ENCODE results near the gene HTRA3.
A peak's percentile ranks its signal among the peaks of the same experiment; 100 is the strongest.

The HTRA3 gene

DNA sequence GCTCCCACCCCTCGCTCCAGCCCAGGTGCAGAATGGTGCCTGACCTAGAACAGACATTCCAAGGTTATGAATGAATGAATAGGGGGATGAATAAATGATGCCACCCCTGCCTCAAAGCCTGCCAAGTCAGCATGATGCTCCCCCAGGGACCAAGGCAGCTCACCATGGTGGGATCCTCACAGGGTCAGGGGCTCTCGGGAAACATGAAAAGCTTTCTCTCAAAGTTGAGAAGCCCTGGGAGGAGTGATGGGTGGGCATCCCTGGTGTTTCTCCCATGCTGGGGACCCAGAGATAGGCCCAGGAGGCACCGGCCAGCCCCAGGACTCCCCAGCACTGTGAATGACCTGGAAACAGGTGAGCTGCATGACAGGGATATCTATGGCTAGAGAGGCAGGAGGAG, 58.9 kb downstream of the HTRA3 start:
- H3K27me3 Mint-ChIP-seq (ENCODE audit: low read depth) = peaks cover 5% of the 10 kb centered on the region
- no peak overlapping the region for H3K4me3 Mint-ChIP-seq
- no peak for TF ChIP-seq CTCF (IDR thresholded peaks at IDR 0.05; ENCODE audit: unreplicated experiment in 3 of 3)
- no peak overlapping the region for H3K27ac Mint-ChIP-seq
- H3K4me1 Mint-ChIP-seq = peaks cover 10% of the 10 kb centered on the region
- no peaks in the 10 kb centered on the region for H3K36me3 Mint-ChIP-seq (ENCODE audit: low read depth)
- H3K9me3 Mint-ChIP-seq = peaks cover 17% of the 10 kb centered on the region

- TF ChIP-seq CTCF (IDR thresholded peaks at IDR 0.05; ENCODE audit: unreplicated experiment in 3 of 3) = no peak
- no peak overlapping the region for H3K4me3 Mint-ChIP-seq
- peaks cover 10% of the 10 kb centered on the region for H3K4me1 Mint-ChIP-seq
- H3K36me3 Mint-ChIP-seq (ENCODE audit: low read depth) = no peaks in the 10 kb centered on the region
- H3K27ac Mint-ChIP-seq = no peak overlapping the region
- peaks cover 14% of the 10 kb centered on the region for H3K9me3 Mint-ChIP-seq
- H3K27me3 Mint-ChIP-seq (ENCODE audit: low read depth) = peaks cover 5% of the 10 kb centered on the region
Observed at GRCh38 chr4:8328866-8329559, 59.5 kb downstream of the HTRA3 start.

- H3K36me3 Mint-ChIP-seq (ENCODE audit: low read depth) = no peaks in the 10 kb centered on the region
- H3K4me1 Mint-ChIP-seq = peaks cover 10% of the 10 kb centered on the region
- H3K27ac Mint-ChIP-seq = no peak overlapping the region
- H3K9me3 Mint-ChIP-seq = peaks cover 9% of the 10 kb centered on the region
- TF ChIP-seq CTCF (IDR thresholded peaks at IDR 0.05; ENCODE audit: unreplicated experiment in 3 of 3) = no peak
- no peak overlapping the region for H3K4me3 Mint-ChIP-seq
- H3K27me3 Mint-ChIP-seq (ENCODE audit: low read depth) = peaks cover 5% of the 10 kb centered on the region
Observed at GRCh38 chr4:8329560-8329858, 60.0 kb downstream of the HTRA3 start.

GRCh38 chr4:8329859-8330761, 60.6 kb downstream of the HTRA3 start:
- Mint-ChIP-seq H3K4me3 (no peak overlapping the region), H3K27me3 (ENCODE audit: low read depth) (peaks cover 5% of the 10 kb centered on the region), H3K27ac (no peak overlapping the region), H3K9me3 (peaks cover 9% of the 10 kb centered on the region), H3K4me1 (peaks cover 10% of the 10 kb centered on the region), H3K36me3 (ENCODE audit: low read depth) (no peaks in the 10 kb centered on the region)
- no peak for TF ChIP-seq CTCF (IDR thresholded peaks at IDR 0.05; ENCODE audit: unreplicated experiment in 3 of 3)

DNA sequence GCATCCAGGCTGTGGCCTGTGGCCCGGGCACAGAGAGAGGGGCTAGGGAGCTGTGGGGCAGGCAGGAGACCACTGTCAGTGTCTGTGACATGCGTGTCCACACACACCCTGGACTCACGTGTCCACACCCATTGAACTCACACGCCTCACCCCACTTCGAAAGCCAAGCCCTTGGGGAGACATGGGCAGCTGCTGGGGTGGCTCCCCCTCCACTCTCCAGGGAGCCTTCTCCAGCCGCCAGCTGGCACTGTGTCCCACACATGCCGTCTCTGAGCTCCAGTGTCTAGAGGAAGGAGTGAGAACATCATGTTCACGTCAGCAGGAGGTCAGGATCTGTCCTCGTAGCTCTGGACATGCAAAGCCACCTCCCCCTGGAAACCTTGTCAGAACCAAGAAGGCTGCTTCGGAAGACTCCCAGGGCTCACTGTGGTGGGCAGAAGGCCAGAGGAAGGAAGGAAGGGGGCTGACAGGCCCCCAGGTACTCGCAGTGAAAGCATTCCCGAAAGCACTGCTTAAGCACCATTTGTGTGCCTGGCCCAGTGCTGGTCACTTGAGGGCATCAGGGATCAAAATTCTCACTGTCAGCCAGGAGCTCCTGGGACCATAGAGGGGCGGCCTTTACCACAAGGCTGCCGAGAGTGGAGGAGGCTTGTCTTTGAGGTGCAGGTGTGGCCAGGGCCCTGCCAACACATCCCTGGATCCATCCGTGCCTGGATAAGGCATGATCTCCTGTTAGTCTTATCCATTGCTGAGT, 61.4 kb downstream of the HTRA3 start:
- peaks cover 16% of the 10 kb centered on the region for H3K9me3 Mint-ChIP-seq
- no peak overlapping the region for H3K4me3 Mint-ChIP-seq
- H3K36me3 Mint-ChIP-seq (ENCODE audit: low read depth) = no peaks in the 10 kb centered on the region
- TF ChIP-seq CTCF (IDR thresholded peaks at IDR 0.05; ENCODE audit: unreplicated experiment in 3 of 3) = no peak
- H3K27me3 Mint-ChIP-seq (ENCODE audit: low read depth) = peaks cover 5% of the 10 kb centered on the region
- H3K27ac Mint-ChIP-seq = peak overlapping the region in 1 of 3 experiments; percentile 52
- peaks cover 10% of the 10 kb centered on the region for H3K4me1 Mint-ChIP-seq

All from nephron (organoid).